WERI-Rb-1 (cell line): Measurements from ENCODE around the gene SCTR.

Experiments
- DNase-seq: peaks from one replicate; pipeline ENCODE4 v3.0.0-alpha.2; 2020
- H3K27ac ChIP-seq: fragments of 250-450 bp; sonication (Bioruptor Pico); 2 replicates; pipeline ENCODE4 v1.5.1; 2020; ENCODE audit warnings: mild to moderate bottlenecking, moderate library complexity
- H3K27me3 ChIP-seq: fragments of 250-450 bp; sonication (Bioruptor Pico); 2 replicates; pipeline ENCODE4 v1.5.1; 2021; ENCODE audit warnings: mild to moderate bottlenecking, low read depth, moderate library complexity; ENCODE audit not compliant: insufficient read depth, severe bottlenecking
- H3K36me3 ChIP-seq: fragments of 250-450 bp; sonication (Bioruptor Pico); 2 replicates; pipeline ENCODE4 v1.5.1; 2020; ENCODE audit warnings: mild to moderate bottlenecking, moderate library complexity
- H3K4me3 ChIP-seq: 2 replicates; pipeline ENCODE4 v1.5.1; 2011; ENCODE audit warnings: low read depth, mild to moderate bottlenecking, control low read depth, low read length
- H3K9me3 ChIP-seq: fragments of 250-450 bp; sonication (Bioruptor Pico); 2 replicates; pipeline ENCODE4 v1.5.1; 2021; ENCODE audit warnings: mild to moderate bottlenecking, moderate library complexity; ENCODE audit not compliant: severe bottlenecking
- CTCF ChIP-seq: IDR thresholded peaks from 2 replicates; pipeline ENCODE4 v1.5.1; 2011; ENCODE audit warnings: low read depth, mild to moderate bottlenecking, control low read depth, inconsistent platforms, low read length

The SCTR gene

GRCh38 chr2:119536211-119536610 is 11.9 kb upstream of the SCTR start:
- Histone ChIP-seq H3K27me3 (no peaks in the 10 kb centered on the region), H3K27ac (no peak overlapping the region), H3K4me3 (no peak overlapping the region), H3K36me3 (no peaks in the 10 kb centered on the region), H3K9me3 (no peaks in the 10 kb centered on the region)
- no peak for TF ChIP-seq CTCF
- DNase-seq: no peak

DNA sequence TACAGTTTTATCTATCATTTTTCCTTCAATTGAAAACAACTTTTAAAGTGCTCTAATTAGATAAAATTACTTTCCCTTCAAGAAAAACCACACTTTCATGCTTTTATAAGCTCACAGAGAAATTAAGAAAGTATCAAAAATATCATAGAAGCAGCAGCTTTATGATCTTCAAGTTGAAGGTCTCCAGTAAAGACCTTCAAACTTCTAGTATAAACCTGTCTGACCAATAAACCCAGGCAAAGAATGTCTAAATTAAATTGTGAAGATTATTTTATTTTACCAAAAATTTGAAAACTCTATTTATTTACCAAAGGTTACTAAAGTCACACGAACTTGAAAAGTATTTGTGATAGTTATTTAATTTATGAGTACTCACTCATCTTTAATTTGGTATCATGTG is 9.3 kb upstream of the SCTR start:
- H3K9me3 ChIP-seq: no peaks in the 10 kb centered on the region
- DNase-seq: no peak
- H3K27me3 ChIP-seq: no peaks in the 10 kb centered on the region
- H3K4me3 ChIP-seq: no peak overlapping the region
- H3K27ac ChIP-seq: no peak overlapping the region
- TF ChIP-seq CTCF: no peak
- no peaks in the 10 kb centered on the region for H3K36me3 ChIP-seq

DNA sequence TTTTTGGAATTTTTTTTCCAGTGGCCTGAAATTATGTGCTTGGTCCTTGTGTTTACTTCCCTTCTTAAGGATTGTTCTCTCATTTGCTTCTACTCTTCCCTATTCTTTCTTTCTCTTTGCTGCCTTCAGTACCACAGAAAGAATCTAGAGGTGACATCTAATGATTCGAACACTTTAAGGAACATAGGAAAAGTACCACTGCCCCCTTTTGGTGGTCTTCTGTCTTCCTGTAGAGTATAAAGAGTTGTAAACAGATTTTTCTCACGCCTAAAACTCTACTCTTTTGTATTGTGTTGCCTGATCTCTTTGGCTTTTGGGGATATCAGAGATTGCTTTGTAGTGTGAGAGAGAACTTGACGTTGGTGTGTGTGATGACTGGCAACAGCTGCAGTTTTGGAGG is 7.0 kb upstream of the SCTR start:
- H3K27ac ChIP-seq: no peak overlapping the region
- no peak overlapping the region for H3K4me3 ChIP-seq
- no peaks in the 10 kb centered on the region for H3K9me3 ChIP-seq
- DNase-seq: no peak
- H3K27me3 ChIP-seq: no peaks in the 10 kb centered on the region
- no peaks in the 10 kb centered on the region for H3K36me3 ChIP-seq
- TF ChIP-seq CTCF: peak; percentile 26

- Histone ChIP-seq H3K36me3 (no peaks in the 10 kb centered on the region), H3K9me3 (no peaks in the 10 kb centered on the region), H3K27ac (no peak overlapping the region), H3K27me3 (no peaks in the 10 kb centered on the region), H3K4me3 (no peak overlapping the region)
- no peak for TF ChIP-seq CTCF
- no peak for DNase-seq
These were observed 3.7 kb upstream of the SCTR start for GRCh38 chr2:119527999-119528398.

DNA sequence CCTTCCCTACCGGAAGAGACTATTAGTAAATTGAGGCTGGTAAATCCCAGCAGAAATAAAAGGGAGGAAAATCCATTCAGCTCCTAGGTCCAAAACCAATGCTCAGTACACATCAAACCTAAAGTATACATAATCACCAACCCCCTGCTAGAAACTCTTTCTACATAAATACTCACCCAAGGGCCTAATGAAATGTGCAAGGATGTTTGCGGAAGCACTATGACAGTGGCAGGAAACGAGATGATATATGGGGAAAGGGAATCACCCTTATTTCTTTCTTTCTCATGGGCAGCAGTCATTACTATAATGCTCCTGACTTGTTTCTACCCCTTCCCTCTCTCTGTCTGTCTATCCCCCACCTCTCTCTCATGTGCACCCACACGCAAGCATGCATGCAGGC is 1.3 kb upstream of the SCTR start:
- Histone ChIP-seq H3K27me3 (no peaks in the 10 kb centered on the region), H3K27ac (no peak overlapping the region), H3K9me3 (no peaks in the 10 kb centered on the region), H3K36me3 (no peaks in the 10 kb centered on the region), H3K4me3 (no peak overlapping the region)
- DNase-seq: no peak
- no peak for TF ChIP-seq CTCF

GRCh38 chr2:119523383-119523951 is 816 bp downstream of the SCTR start:
- TF ChIP-seq CTCF: no peak
- H3K27ac ChIP-seq: no peak overlapping the region
- H3K27me3 ChIP-seq: no peaks in the 10 kb centered on the region
- no peaks in the 10 kb centered on the region for H3K36me3 ChIP-seq
- no peaks in the 10 kb centered on the region for H3K9me3 ChIP-seq
- DNase-seq: no peak
- peak overlapping the region; percentile 62 for H3K4me3 ChIP-seq
